HG03457 (cell line): Measurements from ENCODE around the gene C1orf115.
"Not testable (repeated sequence)": the region's sequence is repeated elsewhere in the genome, so short reads cannot be mapped to it uniquely, and the experiment has no call there.

Experiments
- ATAC-seq: cut with Tn5 transposase; IDR thresholded peaks from one replicate; pipeline ENCODE4 v1.9.1; 2021; ENCODE audit warnings: moderate number of reproducible peaks; ENCODE audit not compliant: unreplicated experiment

The C1orf115 gene

DNA sequence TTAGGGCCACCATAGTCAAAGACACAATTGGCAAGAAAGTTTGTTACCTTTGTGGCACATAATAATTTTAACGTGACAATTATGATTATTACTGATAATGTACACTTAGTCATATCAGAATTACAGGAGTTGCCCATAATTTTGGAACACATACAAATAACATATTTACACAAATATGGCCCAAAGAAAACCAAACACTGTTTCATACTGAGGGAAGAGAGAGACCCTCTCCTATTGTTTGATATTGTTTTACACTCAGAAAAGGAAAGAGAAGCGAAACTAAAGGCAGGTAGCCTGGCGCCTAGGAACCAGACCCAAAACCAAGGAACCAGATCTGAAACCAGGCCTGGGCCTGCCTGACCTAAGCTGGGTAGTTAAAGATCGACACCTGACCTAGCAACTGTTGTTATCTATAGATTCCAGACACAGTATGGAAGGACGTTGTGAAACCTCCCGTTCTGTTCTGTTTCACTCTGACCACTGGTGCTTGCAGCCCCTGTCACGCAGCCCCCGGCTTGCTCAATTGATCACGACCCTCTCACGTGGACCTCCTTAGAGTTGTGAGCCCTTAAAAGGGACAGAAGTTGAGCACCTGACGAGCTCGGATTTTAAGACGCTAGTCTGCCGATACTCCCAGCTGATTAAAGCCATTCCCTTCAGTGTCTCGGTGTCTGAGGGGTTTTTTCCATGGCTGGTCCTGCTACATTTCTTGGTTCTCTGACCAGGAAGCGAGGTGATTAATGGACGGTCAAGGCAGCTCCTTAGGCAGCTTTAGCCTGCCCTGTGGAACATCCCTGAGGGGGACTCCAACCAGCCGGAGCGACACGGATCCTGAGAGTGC, 27.9 kb downstream of the C1orf115 start:
- ATAC-seq, result no peak

DNA sequence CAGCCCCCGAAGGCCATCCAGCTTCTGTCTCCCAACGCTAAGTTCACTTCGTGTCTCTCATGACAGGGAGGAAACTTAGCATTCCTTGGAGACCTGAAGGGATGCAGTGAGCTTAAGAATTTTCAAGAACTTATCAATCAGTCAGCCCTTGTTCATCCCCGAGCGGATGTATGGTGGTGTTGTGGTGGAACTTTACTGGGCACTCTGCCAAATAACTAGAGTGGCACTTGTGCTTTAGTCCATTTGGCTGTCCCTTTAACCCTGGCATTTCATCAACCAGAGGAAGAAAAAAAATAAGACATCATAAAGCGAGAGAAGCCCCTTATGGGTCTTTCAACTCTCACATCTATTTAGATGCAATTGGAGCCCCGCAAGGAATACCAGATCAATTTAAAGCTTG, 31.1 kb downstream of the C1orf115 start:
- not testable (repeated sequence) for ATAC-seq

GRCh38 chr1:220726634-220727033, 36.5 kb downstream of the C1orf115 start:
- no peak for ATAC-seq

- ATAC-seq, result no peak
Measured at GRCh38 chr1:220727519-220727918, 37.4 kb downstream of the C1orf115 start.

DNA sequence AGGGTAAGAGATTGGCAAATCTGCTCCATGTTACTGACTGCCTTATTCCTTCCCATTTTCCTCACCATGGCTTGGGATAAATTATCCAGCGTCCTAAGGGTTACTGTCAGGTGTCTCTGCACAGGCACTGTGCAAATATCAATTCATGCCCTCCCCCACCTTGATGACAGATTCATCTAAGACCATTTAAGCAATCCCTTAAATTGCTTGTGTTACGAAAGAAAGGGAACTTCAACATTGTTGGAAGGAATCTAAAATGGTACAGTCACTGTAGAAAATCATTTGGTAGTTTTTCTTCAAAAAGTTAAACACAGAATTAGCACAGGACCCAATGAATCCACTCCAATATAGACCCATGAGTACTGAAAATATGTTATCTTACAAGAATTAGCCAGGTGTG, 40.3 kb downstream of the C1orf115 start:
- ATAC-seq, result no peak

GRCh38 chr1:220732137-220732536, 42.0 kb downstream of the C1orf115 start:
- ATAC-seq, result no peak

DNA sequence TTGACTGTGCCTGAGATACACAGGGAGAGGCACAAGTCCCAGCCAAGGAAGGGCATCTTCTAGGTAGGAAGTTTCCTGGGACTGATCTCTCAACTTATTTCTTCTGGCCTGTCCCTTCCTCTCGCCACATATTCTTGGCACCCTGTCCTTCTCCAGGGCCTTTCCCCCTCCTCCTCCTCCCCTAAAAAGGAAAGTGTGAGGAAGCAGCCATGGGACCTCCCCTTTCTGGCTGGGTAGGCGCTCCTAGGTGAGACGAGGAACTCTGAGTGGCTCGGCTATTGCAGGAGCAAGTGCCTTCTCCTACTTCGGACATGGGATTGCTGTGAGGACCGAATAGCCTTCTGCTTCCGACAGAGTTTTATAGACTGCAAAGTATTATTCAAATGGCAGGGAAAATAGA, 42.5 kb downstream of the C1orf115 start:
- ATAC-seq, result no peak

DNA sequence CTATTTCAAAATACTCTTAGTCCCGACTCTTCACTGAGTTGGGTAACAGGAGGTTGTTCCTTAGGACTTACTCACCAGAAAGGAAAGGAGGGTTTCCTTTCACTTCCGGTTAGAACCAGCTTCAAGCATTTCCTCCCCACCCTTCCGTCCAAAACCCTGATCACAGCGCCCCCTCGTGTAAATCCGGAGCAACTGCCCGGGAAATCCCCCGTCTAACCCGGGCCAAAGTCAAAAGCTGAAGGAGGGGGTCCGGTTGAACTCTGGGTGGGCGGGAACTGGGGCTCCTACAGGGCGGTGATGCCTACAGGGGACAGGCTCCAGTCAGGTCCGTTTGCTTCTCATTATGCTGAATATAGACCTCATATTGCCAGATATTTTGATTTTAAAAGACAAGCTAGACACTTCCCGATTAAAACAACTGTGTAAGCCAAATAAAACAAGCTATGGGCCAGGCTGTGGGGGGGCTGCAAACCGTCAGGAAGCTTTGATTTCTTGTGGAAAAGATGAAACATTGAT, 43.0 kb downstream of the C1orf115 start:
- peak; percentile 96 for ATAC-seq

DNA sequence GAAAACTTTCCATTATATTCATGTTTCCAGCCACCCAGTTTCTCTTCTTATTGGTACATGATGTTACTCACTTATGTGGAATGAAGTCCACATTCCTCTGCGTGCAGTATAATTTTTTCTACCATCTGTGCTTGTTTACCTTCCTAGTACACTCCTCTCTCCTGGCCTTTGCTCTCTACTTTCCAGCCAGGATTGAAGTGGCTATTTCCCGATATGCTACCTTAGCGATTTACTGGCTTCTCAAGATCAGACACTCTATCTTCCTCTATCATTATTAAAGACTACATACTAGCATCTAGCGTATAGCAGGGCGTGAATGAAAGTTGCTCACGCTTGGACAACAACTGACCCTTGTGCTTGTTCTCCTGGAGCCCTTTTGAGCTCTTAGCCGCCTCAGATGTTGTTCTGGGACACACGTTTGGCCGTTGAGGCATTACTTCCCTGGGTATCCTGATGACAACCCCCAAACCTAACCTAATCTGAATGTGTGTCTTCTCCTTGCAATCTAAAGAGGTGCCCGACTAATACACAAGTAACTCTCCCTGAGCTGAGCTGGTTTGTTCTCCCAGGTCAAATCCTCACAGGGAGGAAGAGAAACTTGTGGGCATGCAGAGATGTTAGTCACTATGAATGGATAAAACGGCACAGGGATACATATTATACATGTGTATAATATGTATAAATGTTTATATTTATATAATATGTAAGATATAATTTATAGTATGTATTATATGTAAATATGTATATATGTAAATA, 44.6 kb downstream of the C1orf115 start:
- ATAC-seq, result no peak

DNA sequence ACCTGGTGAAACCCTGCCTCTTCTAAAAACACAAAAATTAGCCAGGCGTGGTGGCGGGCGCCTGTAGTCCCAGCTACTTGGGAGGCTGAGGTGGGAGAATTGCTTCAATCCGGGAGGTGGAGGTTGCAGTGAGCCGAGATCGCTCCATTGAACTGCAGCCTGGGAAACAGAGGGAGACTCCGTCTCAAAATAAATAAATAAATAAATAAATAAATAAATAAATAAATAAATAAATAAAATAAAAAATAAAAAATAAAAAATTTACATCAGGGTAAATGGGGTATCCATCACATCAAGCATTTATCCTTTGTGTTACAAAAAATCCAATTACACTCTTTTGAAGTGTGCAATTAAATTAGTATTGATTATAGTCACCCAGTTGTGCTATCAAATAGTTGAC, 46.1 kb downstream of the C1orf115 start:
- ATAC-seq, result not testable (repeated sequence)

DNA sequence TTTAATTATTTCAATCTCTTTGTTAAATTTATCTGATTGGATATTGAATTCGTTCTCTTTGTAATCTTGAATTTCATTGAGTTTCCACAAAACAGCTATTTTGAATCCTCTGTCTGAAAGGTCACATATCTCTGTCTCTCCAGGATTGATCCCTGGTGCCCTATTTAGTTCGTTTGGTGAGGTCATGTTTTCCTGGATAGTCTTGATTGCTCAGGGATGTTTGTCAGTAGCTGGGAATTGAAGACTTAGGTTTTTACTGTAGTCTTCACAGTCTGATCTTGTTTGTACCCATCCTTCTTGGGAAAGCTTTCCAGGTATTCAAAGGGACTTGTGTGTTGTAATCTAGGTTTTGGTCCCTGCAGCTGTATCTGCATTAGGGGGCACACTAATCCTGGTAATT, 51.2 kb downstream of the C1orf115 start:
- no peak for ATAC-seq

DNA sequence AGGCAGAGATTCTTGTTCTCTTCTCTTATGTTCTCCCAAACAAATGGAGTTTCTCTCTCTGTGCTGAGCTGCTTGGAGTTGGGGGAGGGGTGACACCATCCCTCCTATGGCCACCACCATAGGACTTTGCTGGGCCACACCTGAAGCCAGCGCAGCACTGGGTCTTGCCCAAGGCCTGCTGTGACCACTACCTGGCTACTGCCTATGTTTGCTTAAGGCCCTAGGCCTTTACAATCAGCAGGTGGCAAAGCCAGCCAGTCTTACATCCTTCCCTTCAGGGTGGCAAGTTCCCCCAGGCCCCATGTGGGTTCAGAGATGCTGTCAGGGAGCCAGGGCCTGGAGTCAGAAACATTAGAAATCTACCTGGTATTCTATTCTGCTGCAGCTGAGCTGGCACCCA, 51.7 kb downstream of the C1orf115 start:
- no peak for ATAC-seq

DNA sequence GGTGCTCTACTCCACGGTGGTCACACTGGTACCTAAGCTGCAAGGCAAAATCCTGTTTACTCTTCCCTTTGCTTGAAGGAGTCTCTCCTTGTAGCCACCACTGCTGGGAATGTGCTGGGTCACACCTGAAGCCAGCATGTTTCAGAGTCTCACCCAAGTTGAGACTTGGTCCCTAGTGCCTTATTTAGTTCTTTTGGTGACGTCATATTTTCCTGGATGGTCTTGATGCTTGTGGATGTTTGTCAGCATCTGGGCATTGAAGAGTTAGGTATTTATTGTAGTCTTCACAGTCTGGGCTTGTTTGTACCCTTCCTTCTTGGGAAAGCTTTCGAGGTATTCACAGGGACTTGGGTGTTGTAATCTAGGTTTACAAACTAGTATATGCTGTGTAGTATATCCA, 52.4 kb downstream of the C1orf115 start:
- no peak for ATAC-seq

- ATAC-seq, result no peak
Measured at GRCh38 chr1:220746851-220747250, 56.7 kb downstream of the C1orf115 start.

GRCh38 chr1:220747437-220748088, 57.4 kb downstream of the C1orf115 start:
- ATAC-seq, result no peak

GRCh38 chr1:220748089-220748934, 58.1 kb downstream of the C1orf115 start, which contains the start of gene MTARC2:
Gene MTARC2 (plus strand): TSS chr1:220748322. CDS start chr1:220748532, 210 bp downstream.
- peak; percentile 87 for ATAC-seq
